ENCODE results near the gene PSMD1.
"Not testable (repeated sequence)": the region's sequence is repeated elsewhere in the genome, so short reads cannot be mapped to it uniquely, and the experiment has no call there.

The PSMD1 gene

DNA sequence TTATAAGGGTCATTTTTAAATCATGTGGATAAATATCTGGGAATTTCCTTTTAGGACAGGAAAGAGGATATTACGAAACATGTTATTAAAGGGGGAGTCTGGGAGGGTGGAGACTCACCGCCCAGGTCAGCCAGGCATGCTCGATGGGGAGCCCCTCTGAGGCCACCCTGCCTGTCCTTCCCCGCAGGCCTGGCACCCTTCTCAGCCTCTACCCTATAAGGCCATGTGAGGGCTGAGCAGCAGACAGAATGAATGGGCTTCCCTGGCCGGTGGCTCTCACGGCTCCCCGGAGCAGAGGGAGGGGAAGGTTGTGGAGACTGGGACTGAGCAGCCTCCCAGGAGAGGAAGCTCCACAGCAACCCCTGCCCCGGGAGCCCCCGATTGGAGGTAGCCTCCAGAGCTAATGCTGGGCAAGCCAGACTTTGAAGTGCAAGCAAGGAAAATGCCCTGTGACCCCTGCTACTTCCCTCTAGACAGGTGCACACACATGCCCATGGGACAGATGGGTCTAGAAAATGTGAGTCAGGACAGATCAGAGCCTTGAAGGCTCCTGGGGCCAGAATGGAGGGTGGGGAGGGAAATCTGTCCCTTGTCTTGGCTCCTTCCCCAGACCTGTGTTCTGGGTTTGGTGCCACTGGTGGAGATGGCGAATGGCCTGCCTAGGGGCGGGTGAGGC is 128.5 kb downstream of the PSMD1 start:
- DNase-seq (ENCODE audit: low read depth in 2 of 2) = no peak

DNA sequence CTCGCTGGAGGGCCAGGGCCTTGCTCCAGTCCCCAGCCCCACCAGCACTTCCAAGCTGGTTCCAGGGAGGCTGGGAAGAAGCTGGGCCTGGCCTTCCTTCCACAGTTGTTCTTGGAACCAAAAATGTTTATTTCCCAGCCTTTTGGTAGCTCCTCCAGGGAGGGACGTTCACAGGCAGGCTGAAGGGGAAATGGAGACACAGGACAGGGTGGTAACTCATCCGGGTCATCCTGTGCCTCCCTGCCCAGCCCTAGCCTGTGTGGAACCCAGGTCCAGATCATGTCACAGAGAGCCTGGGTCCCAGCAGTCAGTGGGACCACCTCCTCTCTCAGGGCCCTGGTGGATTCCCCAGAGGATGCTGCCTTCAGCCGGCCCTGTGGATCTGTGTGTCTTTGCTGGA is 129.2 kb downstream of the PSMD1 start:
- no peak for DNase-seq (ENCODE audit: low read depth in 2 of 2)

DNA sequence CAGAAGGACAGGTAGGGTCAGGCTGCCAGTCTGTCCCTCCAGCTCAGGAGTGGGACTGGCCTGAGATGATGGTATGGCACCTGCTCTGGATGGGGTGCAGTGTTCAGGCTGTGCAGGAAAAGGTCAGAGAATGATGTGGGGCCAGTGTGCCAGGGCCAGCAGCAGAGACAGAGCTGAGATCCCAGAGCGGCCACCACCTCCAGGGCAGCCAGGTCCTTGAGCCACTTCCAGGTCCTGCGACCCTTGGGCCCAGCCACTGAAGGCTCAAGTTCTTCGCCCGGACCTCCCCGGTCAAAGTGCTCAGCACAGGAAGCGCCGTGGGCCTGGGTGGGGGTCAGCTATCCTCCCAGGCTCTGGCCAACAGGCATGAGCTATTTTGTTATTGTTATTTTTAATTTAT is 129.7 kb downstream of the PSMD1 start:
- DNase-seq (ENCODE audit: low read depth in 2 of 2) = no peak

DNA sequence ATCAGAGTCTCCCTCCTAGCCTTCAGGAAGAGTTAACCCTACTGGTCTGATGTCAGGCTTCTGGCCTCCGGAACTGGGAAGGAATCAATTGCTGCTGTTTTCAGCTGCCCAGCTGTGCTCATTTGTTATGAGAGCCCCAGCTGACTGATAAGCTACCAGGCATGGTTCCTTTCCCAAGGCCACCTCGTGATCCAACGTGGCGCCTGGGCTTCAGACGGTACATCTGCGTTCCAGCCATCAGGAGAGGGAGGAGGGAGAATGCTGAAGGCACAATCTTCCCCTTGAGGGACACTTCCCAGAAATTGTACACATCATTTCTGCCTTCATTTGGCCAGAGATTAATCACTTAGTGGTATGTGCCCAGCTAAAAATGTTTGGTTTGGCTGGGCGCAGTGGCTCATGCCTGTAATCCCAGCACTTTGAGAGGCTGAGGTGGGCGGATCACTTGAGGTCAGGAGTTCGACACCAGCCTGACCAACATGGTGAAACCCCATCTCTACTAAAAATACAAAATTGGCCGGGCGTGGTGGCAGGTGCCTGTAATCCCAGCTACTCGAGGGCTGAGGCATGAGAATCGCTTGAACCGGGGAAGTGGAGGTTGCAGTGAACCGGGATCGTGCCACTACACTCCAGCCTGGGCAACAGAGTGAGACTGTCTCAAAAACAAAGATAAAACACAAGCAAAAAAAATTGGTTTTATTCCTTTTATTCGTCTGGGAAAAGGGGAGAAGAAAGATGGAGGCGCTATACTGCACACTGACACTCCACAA is 131.3 kb downstream of the PSMD1 start:
- no peak for DNase-seq (ENCODE audit: low read depth in 2 of 2)

DNA sequence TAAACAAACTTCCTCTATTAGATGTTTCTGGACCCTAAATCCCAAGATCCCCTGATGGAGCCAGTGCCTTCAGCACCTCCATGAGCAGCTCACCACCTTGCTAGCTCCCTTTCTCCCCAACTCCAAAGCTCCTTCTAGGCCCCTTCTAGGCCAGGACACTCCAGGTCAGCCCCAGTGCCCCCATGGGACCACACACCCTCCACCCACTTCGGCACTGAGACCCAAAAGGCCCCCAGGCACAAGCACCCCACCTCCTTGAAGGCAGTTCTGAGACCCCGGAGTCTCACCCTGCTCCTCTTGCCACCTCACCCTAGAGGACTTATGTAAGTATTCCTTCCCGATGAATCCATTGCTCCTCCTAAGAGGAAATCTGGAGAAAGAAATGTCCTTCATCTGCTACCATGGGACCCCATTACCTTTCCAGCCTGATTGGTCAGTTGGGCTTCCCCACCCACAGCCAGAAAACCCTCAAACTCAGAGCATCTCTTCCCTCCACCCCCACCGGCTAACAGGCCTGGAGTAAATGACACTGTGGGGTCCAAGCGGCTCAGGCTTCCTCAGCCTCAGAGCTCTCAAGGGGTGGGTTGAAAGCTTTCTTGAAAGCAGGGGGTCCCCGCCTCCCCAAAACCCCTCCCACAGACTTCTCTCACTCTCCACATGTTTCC is 132.0 kb downstream of the PSMD1 start:
- DNase-seq (ENCODE audit: low read depth in 2 of 2) = no peak

DNA sequence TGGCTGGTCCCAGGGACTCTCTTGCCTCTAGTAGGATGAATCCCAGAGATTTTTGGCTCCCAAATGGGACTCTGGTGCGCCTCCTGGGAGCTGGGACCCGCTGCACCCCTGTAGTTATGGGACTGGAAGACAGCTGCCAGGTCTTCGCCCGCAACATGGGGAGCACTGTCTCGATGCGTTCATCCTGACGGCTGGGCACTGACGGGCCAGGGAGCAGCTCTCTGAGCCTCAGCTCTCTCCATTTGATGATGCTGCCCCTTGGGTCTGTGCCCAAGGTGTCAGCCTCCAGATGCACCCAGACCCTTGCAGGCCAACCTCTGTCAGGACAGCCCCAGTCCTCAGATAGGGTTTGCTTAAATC is 132.5 kb downstream of the PSMD1 start:
- no peak for DNase-seq (ENCODE audit: low read depth in 2 of 2)

DNA sequence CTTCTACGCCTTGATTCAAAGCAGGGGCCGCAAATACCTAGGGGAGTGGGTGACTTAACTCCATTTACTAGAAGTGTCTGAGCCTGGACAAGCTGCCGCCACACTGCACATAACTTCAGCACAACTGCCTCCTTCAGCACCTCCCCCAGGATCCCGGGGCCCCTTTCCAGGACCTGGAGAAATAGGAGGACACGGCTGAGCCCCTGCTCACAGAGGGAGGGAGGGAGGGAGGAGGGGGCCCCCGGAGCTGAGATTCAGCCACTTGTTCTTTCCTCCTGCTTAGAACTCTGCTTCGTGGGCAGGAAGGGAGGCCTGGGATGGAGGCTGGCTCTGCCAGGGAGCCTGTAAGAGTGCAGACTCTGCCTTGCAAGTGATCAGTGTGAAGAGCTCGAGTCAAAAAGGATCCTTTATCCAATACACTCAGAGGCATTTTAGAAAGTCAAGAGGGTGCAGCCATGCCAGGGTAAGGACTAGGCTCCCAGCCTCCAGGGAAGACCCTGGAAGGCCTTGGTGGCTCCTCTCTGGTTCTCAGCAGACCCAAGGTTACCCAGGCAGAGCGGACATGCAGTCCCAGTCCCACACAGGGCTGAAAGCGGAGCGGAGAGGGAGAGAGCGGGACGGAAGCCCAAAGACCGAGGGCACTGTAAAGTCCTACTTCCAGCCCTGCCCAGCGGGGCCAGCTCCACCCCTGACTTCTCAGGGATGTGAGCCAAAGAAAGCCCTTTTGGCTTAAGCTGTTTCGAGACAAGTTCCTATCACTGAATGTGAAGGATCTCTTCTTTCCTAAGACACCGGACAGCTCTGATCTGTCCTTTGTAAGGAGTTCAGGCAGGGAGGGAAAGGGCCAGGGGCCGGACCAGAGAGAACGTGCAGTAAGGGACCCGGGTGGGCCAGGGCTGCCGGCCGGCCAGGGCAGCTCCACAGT is 133.2 kb downstream of the PSMD1 start:
- DNase-seq (ENCODE audit: low read depth in 2 of 2) = no peak

DNA sequence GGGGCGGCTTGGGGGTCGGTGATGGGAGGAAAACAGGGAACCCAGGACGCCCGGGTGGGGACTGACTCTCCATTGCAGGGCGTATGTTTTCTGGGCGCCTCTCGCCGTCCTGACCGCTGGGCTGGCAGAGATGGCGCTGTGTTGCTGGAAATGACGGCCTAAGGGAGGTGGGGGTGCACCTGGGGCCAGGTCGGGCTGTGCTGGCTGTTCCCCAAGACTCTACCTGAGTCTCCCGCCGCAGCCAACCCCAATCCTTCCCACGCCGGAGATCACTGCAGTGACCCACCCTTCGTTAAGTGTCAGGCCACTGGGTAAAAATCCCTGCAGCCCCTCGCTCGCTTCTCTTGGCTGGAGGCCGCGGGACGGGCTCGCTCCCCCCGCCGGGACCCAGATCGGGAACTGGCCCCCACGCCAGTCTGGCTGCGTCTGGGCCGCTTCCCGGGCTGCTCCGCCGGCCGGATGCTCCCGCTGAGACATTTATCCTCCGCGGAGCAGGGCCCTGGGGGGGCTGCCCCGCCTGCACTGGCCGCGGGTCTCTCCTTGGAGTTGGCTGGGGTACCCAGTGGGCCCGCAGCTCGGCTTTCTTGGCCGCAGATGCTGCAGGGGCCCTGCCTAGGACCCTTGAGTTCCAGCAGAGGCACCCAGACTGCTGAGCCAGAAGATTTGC is 134.0 kb downstream of the PSMD1 start:
- DNase-seq (ENCODE audit: low read depth in 2 of 2) = no peak

DNA sequence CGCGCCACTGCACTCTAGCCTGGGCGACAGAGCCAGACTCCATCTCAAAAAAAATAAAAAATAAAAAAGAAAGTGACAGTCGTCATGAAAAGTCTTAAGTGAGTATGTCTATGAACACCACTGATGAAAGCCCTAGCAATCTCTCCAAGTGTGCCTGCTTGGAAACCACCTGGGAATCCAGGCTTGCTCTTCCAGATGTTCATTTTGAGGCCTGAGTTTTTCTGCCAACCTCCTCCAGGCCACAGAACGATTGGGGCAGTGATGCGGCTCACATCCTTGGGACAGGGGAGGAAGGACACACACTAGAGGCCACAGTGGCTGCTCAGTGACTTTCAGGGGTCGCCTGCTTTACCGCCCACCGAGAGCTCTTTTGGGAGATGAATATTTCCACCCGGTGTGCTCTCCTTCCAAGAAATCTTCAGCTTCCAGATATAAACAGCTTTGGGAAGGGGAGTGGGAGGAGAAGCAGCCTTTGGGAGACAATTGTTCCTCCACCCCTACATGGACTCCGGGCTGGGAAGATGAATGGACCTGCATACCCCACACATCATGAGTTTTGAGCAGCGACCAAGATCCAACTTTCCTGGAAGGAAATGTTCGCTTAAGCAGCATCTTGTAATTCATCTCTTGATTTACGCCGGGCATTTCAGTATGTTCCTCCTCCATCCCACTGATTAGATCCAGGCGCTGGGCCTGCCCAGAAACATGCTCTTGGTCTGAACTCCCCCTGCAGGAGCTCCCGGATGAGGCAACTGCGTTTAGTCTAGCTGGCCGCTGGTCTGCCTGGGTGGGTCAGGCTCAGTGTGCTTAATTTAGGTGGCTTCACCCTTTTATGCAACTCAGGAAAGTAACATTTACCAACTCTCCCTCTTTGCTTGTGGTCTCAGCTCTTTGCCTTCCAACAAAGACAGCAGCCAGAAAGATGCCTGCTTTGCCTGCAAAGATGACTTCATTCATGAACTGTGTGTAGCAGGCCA is 135.5 kb downstream of the PSMD1 start:
- DNase-seq (ENCODE audit: low read depth in 2 of 2) = no peak

DNA sequence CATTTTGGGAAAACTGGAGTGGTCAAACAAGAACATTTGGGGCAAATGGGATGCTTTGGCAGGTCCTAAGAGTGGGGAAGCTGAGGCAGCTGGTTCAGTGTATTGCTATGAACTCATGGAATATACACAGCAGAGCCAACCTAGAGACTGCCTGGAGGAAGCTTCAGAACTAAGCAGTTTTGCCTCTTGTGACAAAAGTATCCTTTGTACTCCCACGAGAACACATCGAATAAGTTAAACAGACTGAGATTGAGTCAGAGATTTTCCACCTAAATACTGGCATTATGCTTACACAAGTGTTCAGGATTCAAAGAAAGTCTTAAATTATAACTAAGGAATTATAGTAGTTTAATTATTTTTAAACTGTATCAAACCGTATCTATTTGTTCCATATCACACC is 136.5 kb downstream of the PSMD1 start:
- DNase-seq (ENCODE audit: low read depth in 2 of 2) = no peak

DNA sequence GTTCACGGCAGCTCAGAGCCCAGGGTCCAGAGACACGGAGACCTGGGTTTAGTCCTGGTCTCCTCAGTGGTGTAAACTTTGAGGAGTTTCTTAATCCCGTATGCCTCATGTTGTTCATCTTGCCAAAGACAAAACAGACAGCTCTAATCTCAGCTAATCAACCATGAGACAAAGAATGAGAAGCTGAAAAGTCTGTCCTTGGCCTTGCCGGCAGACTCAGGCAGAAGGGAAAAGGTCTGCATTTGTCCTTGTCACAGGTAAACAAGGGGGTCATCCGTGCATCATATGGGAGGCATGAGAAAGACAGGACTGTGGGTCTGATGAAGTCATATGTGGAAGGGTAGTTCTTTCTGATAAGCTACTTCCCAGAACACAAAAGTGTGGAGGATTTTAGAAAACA is 139.9 kb downstream of the PSMD1 start:
- no peak for DNase-seq (ENCODE audit: low read depth in 2 of 2)

DNA sequence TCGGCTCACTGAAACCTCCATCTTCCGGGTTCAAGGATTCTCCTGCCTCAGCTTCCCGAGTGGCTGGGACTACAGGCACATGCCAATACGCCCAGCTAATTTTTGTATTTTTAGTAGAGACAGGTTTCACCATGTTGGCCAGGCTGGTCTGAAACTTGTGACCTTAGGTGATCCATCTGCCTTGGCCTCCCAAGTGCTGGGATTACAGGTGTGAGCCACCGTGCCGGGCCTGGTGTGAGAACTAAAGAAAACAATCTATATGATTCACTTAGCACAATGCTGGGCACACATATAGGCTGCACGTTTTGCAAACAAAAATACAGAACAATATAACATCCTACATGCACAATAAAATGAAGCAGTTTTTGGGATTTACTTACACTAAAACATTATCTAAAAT is 140.5 kb downstream of the PSMD1 start:
- not testable (repeated sequence) for DNase-seq (ENCODE audit: low read depth in 2 of 2)

DNA sequence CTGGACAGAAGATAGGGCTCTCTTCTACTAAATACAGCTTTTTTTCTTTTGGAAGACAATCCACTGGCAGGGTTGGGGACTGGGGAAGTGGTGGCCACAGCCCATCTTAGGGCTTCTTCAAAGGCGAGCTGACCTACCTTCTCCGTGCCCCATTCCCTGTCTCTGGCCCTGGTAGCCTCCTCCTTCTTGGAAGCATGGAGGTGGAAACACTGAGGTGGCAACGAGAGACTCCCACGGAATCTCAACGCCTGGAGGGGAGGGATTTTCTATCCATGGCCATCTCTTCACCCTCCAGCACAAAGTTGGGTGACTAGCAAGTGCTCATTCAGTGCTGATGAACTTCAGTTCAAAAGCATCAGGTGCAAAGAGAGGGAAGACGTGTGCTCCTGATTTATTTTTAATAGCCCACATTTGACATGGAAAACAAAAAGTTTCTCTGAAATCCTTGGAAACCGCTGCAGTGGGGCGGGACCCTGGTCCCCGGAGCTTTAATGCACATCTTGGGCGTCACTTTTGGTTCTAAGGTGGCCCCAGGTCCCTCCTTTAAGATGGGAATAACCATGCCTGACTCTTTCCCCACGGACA is 141.1 kb downstream of the PSMD1 start:
- no peak for DNase-seq (ENCODE audit: low read depth in 2 of 2)

DNA sequence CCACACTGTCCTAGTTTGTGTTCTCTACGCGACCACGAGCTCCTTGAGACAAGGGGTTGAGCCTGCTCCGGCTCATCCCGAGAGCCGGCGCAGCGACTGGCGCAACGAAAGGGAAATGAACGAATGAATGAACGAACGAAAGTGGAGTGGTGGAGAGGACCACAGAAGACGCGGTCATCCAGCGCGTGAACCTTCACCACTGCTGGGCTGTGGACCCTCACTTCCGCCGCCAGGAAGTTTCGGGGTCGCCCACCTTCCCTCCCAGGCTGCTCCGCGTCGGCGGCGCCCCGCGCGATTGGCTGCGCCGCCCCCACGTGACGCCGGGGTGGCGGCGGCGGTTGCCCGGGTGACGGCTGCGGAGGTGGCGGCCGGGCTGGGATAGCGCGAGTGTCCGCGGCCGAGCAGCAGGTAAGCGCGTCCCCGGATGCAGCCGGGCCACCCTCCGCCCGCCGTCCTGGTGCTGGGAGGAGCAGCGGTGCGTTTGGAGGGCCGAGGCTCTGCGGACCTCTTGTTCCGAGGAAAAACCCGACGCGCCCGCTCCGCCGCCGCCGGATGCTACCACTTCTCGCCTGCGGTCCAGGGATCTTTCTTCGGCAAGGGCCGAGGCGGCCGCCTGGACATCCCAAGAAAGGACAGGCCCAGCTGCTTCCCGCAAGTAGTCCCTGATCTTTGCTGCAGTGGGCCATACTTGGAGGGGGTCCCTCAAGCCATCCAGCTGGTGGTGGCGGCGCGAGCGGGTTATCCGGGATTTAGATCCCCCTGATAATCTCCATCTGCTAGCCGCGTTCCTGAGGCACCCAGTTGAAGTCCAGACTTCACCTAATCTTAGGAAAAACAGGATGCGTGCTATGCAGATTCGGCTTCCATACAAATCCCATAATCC is 141.9 kb downstream of the PSMD1 start, which contains the start of gene ARMC9:
Gene ARMC9, plus strand, starts transcription at position 341 of the 883 bp plus-strand sequence. CDS start 7,608 bp downstream, outside the sequence.
- DNase-seq (ENCODE audit: low read depth in 2 of 2) = peak; percentile 45 to 71

DNA sequence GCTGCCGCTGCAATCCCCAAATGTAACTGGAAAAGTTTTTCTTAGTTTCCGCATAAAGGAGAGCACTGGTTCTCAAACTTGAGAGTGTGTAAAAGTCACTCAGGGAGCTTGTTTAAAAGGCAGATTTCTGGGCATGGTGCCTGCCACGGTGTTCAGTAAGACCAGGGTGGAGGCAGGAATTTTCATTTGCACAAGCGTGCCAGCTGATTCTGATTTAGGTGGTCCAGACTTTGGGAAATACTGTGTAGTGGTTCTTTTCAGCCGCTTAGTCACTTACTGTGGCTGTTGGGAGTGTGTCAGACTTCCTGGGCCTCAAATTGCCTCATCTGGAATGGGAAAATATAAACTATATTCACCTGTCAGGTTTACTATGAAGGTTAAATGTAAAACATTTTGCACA is 142.6 kb downstream of the PSMD1 start:
- no peak for DNase-seq (ENCODE audit: low read depth in 2 of 2)

DNA sequence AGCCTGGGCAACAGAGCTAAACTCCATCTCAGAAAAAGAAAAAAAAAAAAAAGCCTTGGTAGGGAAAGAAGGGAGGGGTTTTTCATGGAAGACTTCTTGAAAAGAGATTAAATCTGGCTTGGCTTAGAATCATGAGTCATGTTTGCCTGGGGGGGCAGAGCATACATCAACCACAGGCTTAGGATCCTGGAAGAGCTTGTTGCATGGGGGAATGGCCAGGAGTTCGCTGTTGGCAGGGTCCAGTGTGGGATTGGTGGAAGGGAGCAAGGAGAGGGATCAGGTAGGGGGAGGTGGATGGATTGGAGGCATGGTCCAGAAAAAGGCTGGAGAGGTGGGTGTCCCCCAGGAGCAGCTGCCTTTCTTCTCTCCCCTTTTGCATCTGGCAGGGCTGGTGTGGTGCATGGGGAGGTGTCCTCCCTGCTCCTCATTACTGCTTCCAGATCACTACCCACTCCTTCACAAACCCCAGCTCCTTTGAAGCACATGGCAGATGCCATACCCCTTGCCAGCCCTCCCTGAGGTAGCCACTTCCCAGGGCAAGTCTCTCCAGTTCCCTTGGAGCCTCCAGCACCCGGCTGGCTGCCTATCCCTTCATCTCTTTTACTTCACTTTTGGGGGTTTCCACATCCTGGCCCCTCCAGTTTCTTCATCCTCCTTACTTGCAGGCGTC is 144.3 kb downstream of the PSMD1 start:
- no peak for DNase-seq (ENCODE audit: low read depth in 2 of 2)

DNA sequence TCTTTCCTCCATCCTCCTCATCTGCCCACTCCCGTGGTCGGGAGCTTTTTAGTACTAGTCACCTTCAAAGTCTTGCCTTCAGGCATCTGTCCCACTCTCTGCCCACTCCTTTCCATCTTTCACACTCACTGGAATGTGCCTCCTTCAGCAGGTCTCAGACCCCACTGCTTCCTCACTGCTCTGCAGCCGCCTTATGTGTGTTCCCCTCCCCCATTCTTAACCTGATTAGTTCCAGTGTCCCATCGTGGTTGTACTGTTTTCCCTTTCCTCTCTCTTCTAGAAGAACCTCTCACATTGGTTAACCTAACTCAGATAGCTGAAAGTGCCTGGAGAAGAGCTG is 144.8 kb downstream of the PSMD1 start:
- no peak for DNase-seq (ENCODE audit: low read depth in 2 of 2)

DNA sequence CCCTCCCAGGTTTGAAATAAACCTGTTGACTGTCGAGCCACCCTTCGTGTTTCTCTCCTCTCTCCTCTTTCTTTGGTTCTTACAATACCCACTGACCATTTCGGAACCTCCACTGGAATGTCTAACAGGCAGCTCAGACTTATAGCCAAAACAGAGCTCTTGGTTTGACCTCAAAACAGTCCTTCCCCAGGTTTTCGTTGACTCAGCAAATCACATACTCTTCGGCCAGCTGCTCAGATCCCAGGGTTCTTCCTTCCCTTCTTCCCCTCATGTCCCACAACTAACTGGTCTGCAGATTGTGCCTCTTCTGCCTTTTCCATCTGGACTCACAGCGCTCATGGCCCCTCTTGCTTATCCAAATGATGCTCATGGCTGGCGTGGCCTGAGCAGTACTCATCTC is 146.4 kb downstream of the PSMD1 start:
- DNase-seq (ENCODE audit: low read depth in 2 of 2) = no peak
